Fibroblast of skin of abdomen (primary cell): ENCODE results near the gene MRPS17.

Experiments used
- DNase-seq: peaks from one replicate; pipeline ENCODE4 v3.0.0-alpha.2; 2013

The MRPS17 gene

DNA sequence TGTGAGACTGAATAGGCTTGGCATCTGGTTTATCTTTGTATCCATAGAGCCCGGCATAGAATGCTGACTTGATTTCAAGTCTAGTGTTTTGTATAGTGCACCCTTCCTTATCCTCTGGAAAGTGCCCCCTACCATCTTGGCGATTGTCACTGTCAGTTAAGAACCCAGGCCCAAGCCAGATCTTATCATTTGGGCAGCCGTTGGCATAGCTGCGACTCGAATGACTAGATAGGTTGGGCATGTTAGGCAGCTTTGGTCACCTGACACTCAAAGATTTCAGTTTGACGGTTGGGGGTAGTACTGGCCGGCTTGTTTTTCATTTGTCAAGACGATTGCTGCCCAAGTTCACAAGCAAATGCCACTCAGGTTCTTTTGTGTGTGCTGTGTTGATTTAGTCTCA is 19.3 kb downstream of the MRPS17 start:
- no peak for DNase-seq

DNA sequence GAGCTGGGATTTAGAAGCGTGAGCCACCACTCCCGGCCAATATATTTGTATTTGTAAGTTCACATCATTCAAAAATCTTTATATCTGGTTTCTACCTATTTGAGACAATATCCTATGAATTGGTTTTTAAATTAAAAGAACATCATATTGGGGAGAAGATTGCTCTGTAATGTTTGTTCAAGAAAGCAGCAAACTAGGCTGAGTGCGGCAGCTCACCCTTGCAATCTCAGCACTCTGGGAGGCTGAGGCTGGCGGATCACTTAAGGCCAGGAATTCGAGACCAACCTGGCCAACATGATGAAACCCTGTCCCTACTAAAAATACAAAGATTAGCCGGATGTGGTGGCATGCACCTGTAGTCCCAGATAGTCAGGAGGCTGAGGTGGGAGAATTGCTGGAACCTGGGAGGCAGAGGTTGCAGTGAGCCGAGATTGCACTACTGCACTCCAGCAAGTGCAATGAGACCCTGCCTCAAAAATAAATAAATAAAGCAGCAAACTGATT is 22.1 kb downstream of the MRPS17 start:
- no peak for DNase-seq

DNA sequence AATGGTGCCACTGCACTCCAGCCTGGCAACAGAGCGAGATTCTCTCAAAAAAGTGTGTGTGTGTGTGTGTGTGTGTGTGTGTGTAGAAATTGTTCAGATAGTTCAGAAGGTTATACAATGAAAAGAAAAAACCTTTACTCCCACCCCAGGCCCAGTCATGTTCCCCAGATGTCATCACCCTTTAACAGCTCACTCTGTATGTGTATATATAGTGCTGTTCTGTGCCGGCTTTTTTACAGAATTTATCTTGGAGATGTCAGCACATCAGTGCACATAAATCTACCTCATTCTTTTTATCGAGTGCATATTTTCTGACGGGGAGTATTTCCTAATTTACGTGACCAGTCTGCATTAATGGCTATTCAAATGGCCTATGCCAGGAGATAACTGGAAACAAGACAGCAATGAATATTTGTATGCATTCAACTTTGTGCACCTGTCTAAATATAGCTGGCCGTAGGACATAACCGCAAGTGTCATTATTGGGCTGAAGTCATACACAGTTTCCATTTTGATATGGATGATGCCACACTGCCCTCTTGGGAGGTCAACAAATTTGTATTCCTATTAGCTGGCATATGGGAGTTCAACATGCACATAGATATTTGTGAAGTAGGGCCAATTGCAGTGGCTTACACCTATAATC is 24.4 kb downstream of the MRPS17 start:
- DNase-seq: no peak

GRCh38 chr7:55977831-55978230 is 26.2 kb downstream of the MRPS17 start:
- peak; percentile 71 for DNase-seq

DNA sequence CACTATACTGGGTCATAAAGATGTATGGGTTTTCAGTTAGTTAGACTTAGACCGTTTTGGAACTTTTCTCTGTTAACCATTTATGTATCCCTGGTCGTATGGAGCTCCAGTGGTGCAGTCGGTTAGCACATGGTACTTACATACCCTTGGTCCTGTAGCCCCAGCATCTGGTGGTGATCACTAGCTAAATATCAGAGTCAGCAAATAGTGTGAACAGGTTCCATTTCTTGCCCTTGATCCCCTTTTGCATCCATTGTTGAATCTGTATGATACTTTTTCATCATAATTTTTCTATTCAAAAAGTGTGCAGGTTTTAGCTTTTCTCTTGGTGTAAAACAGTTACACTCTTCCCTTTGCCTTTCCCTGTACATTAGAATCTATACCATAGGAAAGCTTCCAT is 28.6 kb downstream of the MRPS17 start:
- DNase-seq: no peak

- DNase-seq: no peak
Observed at GRCh38 chr7:55983537-55983936, 31.9 kb downstream of the MRPS17 start.

DNA sequence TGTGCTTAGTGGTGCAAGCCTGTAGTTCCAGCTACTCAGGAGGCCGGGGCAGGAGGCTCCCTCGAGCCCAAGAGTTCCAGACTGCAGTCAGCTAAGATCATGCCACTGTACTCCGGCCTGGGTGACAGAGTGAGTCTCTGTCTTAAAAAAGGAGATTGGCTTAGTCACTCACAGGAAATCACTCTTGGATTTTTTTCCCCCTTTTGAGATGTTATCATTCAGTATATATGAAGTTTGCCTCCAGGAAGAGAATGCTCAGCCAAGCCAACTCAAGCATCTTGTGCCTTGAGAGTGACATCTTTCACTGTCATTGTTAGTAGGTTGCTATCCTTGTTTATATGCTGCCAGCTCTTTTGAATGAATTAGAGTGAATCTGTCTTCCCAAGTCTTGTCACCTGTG is 40.7 kb downstream of the MRPS17 start:
- no peak for DNase-seq

DNA sequence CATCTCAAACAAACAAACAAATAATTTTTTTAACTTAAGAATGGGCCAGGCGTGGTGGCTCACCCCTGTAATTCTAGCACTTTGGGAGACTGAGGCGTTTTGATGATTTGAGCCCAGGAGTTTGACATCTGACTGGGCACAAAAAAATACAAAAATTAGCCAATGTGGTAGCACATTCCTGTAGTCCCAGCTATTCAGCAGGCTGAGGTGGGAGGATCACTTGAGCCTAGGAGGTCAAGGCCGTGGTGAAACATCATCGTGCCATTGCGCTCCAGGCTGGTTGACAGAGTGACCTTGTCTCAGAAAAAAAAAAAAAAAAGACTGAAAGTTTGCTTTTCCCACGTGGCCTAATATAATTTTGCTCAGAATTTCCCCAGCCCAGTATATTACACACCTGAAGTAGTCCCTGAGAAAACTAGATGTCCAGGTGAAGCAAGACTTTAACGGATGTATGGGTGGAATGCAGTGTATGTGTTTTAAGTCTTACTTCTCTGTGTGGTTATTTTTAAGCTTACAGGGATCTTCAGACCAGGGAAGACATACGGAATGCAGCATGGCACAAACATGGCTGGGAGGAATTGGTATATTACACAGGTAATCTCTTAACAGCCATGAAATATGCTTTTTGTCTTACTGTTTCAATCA is 45.3 kb downstream of the MRPS17 start:
- DNase-seq: no peak

DNA sequence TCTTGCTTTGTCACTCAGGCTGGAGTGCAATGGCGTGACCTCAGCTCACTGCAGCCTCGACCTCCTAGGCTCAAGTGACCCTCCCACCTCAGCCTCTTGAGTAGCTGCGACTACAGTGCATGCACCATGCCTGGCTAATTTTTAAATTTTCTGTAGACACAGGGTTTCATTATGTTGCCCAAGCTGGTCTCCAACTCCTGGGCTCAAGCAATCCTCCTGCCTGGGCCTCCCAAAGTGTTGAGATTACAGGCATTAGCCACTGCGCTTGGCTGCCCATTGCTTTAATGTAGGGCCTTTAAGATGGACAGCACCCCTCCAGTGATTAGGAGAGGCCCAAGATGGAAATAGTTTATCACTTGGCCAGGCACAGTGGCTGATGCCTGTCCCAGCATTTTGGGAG is 52.1 kb downstream of the MRPS17 start:
- DNase-seq: no peak
